ENCODE data around the gene TMEM238L.

The TMEM238L gene

GRCh38 chr17:10805911-10806310 is 2.0 kb upstream of the TMEM238L start:
- DNase-seq (ENCODE audit: low read depth in 1 of 2, low spot score in 1 of 2) = no peak

DNA sequence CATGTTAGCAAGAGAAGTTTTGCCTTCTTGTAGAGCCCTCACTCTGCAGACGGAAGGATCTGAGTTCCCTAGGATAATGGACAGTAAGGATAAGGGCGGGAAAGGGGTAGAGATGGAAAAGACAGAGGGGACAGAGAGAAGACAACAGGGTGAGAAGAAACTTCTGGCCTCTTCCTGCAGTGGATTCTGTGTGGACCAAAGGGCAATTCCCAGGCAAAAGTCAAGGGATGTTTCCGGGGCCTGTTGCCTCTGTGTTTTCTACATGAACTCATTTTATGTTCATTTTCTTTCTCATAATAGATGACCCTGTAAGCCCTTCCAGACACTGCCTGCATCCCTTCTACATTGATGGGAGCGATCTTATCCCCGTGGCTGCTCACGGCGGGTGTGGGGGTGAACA is 647 bp upstream of the TMEM238L start:
- no peak for DNase-seq (ENCODE audit: low read depth in 1 of 2, low spot score in 1 of 2)

GRCh38 chr17:10803350-10803749 is 549 bp downstream of the TMEM238L start:
- DNase-seq (ENCODE audit: low read depth in 1 of 2, low spot score in 1 of 2) = no peak

GRCh38 chr17:10802496-10803284 is 1.2 kb downstream of the TMEM238L start:
- no peak for DNase-seq (ENCODE audit: low read depth in 1 of 2, low spot score in 1 of 2)

DNA sequence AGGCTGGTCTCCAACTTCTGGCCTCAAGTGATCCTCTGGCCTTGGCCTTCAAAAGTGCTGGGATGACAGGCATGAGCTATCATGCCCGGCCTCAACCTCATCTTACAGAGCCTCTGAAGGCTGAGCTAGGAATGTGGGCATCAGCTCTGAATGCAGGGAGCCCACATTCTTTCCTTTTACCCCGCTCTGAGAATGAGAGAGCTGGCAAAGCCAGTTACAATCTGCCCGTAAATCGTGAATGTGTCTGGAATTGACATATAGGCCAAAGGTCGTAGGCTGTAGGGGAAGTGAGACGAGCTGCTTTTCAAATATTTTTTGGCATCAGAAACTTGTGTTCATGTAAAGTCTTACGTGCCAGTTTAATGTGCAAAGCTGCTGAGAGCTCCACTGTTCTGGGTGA is 4.5 kb downstream of the TMEM238L start:
- no peak for DNase-seq (ENCODE audit: low read depth in 1 of 2, low spot score in 1 of 2)

DNA sequence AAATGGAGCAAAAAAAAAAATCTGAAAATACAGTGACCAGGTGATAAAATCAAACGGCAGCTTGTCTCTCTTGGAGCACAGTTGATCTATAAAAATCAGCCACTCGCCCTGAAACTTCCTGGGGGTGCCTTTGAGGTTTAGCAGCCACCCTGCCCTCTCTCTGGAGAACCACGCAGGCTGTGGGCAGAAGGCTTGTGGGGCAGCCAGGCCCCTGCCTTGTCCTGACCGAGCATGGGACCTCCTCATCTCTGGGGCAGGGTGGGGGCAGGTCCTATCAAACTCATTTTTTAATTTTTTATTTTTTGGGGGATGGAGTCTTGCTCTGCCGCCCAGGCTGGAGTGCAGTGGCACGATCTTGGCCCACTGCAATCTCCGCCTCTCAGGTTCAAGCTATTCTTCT is 5.0 kb downstream of the TMEM238L start:
- DNase-seq (ENCODE audit: low read depth in 1 of 2, low spot score in 1 of 2) = no peak

- no peak for DNase-seq (ENCODE audit: low read depth in 1 of 2, low spot score in 1 of 2)
Observed at GRCh38 chr17:10798332-10798749, 5.6 kb downstream of the TMEM238L start.

DNA sequence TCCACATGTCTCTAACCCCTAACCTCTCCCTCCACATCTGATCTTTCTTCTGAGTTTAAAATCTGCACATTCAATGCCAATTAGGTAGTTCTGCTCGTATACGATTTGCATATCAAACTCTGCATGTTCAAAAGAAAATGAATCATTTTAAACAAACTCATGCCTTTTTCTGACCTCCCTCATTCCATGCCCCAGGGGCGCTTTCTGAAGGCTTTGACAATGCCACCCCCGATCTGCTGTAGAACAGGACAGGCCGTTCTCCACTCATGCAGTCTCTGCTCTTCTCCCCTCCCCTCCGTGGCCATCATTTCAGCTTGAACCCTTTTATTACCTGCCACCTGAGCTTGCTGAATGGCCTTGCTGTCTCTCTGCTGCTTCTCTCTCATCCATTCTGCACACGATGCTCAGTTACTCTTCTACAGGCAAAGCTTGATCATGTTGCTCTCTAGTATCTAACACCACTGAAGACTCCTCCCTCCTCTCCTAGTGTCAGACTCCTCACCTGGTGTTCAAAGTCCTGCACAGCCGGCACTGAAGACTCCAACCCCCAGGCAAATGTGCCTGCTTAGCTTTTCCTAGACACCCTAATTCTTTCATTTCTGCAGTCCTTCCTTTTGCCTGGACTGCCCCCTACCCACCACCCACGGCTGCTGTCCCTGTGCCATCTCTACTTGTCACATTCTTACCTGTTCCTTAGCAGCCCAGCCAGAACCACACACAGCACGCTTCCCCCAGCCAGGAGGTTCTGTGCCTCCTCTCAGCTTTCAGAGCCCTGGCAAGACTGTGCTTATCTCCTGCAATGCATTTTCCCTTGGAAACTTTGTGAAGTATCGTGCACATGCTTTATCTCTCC is 6.2 kb downstream of the TMEM238L start:
- DNase-seq (ENCODE audit: low read depth in 1 of 2, low spot score in 1 of 2) = no peak

- no peak for DNase-seq (ENCODE audit: low read depth in 1 of 2, low spot score in 1 of 2)
Observed at GRCh38 chr17:10793816-10794215, 10.1 kb downstream of the TMEM238L start.

- no peak for DNase-seq (ENCODE audit: low read depth in 1 of 2, low spot score in 1 of 2)
Observed at GRCh38 chr17:10793256-10793655, 10.6 kb downstream of the TMEM238L start.

DNA sequence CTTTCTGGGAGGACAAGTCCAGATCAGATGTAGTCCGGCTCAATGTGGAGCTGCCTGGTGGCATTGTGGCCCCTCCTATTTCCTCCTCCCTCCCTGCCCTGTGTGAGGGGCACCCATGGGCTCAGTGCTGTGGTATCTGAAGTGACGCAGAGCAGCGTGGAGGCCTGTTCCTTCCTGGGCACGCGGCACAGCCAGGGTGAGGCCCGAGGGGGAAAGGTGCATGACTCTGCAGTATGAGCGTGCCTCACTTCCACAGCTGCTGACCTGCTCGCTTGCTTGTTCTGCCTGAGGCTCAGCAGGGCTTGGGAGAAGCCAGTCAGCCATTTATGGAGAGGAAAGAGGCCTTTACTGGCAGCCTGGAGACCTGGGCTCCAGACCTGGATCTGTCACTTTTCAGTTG is 11.7 kb downstream of the TMEM238L start:
- DNase-seq (ENCODE audit: low read depth in 1 of 2, low spot score in 1 of 2) = no peak

DNA sequence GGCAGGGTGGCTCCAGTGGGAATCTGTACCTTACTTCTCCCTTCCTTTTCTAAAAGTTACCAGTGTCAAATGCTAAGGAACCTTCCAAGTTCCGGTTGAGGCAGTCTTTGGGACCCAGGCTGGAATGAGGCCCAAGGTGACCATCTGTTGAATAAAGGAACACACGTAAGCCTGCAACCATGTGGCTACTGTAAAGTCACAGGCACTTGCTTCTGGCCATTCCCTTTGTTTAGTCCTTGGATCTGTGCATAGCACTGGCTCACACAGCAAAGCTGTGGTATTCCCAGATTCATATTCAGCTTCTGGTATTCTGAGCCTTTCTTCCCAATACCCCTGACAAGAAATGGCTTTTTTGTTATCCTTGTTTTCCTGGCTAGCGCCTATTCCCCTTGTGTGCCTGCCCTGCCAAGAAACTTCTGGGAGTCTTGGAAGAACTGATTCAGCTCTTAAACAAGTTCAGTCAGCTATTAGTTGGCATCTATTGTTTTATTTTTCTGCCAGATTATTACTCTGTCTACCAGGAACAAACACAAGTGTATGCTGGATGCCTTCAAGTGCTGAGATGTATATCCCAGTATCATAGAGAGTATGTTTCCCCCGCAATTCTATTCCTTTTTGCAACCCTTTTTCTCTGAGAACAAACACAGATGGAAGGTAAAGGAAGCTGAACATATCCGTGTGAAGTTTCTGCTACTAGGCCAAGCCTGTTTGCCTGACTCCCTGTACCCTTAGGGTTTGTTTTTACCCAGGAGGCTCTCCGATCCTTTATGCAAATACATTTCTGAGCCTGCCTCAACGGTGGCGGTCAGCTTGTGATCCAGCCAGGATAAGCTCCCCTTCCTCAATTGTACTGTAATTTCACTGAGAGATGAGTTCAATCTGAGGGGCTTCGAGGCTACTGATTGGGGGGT is 13.2 kb downstream of the TMEM238L start:
- DNase-seq (ENCODE audit: low read depth in 1 of 2, low spot score in 1 of 2) = no peak

DNA sequence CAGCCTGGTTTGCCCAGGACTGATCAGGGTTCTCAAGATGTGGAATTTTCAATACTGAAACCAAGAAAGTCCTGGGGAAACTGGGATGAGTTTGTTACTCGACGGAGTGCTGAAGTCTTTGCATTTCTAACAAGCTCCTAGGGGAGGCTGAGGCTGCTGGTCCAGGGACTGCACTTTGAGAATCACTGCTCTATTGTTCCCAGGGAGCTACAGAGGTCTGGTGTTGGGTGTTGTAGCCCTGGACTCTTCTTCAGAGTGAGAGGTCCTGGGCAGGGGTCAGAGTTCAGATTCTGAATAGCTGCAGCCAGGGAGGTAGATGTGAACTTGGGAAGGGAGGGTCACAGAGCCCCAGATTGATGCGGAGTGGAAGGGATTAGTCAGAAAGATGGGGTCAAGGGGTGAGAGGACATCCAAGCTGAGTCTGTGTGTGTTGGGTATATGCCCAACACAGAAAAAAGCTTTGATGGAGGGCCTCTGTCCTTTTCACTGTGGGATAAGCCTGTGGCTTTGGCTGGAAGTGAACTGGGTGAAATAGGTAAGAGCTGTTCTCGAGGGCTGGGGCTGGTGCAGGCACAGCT is 14.1 kb downstream of the TMEM238L start:
- no peak for DNase-seq (ENCODE audit: low read depth in 1 of 2, low spot score in 1 of 2)

- no peak for DNase-seq (ENCODE audit: low read depth in 1 of 2, low spot score in 1 of 2)
Observed at GRCh38 chr17:10787306-10788045, 16.4 kb downstream of the TMEM238L start.

GRCh38 chr17:10785295-10785694 is 18.6 kb downstream of the TMEM238L start:
- no peak for DNase-seq (ENCODE audit: low read depth in 1 of 2, low spot score in 1 of 2)

- DNase-seq (ENCODE audit: low read depth in 1 of 2, low spot score in 1 of 2) = no peak
Observed at GRCh38 chr17:10779609-10780008, 24.3 kb downstream of the TMEM238L start.

DNA sequence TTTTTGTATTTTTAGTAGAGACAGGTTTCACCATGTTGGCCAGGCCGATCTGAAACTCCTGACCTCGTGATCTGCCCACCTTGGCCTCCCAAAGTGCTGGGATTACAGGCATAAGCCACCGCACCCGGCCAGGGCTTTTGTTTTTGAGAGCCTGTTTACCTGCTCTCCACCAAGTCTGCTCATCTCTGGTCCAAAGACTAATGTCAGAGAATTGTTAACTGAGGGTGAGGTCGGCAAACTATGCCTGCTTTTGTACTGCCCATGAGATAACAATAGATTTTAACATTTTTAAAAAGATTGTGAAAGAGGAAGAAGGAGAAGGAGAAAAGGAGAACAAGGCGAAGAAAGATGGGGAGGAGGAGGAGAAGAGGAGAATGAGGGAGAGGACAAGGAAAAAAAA is 26.0 kb downstream of the TMEM238L start:
- no peak for DNase-seq (ENCODE audit: low read depth in 1 of 2, low spot score in 1 of 2)

DNA sequence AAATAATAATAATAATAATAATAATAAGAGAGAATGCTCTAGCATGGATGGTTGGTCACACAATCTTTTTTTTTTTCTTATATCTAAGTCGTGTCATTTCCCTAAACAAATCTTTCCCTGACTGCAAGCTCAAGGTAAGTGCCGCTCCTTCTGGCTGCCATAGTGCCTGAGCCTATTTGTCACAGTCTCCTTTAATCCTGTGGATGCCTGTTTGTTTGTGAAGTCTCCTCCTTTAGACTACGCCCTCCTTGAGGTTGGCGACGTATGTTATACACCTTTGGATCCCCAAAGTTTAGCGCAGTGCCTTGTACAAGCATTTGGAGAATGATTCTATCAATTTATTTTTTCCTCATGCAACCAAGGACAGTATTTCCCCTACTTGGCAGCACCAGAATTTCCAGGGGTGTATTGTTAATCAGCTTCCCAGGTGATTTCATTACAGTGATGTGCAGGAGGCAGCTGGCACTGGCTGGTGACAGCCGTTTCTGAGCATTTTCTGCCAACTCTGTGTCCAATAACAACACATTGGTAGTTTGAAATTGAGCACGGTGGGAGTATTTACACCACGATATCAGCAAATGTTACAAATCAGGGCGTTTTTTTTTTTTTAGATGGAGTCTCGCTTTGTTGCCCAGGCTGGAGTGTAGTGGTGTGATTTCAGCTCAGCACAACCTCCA is 26.6 kb downstream of the TMEM238L start:
- DNase-seq (ENCODE audit: low read depth in 1 of 2, low spot score in 1 of 2) = no peak

DNA sequence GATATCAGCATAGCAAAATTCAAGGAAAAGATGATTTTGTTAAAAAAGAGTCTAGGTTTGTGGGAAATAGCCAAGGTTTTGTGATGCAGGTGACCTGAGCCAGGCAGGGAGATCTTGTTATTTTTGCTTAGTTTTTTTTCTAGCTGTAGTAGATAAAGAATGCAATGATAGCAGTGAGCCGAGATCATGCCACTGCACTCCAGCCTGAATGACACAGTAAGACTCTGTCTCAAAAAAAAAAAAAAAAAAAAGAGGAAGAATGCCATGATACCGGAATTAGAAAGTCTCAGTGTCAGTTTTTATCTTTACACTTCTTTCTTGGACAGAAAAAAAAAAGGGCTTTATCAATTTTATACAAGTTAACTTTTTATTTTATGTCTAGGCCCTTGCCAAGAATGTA is 27.5 kb downstream of the TMEM238L start:
- no peak for DNase-seq (ENCODE audit: low read depth in 1 of 2, low spot score in 1 of 2)

Data from stimulated activated CD4-positive, alpha-beta T cell treated with anti-CD3 and anti-CD28 coated beads, Interleukin-15, amount 100 ng/mL, for 1 hour (primary cell).